Gastrocnemius medialis (tissue), 4 donors: Measurements from ENCODE around the gene SLC38A6. TPM values are rescaled to one million over a fixed set of nuclear protein-coding genes. Genes with fewer than 3 reads are reported as not detected.

Experiments used
- ATAC-seq, 2 donors: fragments of 150-250 bp; one replicate each; pipeline ENCODE4 v1.9.1; 2016
- DNase-seq, 2 donors: peaks; one replicate each; pipeline ENCODE4 v3.0.0-alpha.2; 2019
- H3K27ac ChIP-seq, 4 donors: fragments of 200-600 bp; sonication (generic); 1 replicate in 1 of 4; 2 replicates in 3 of 4; pipeline ENCODE4 v1.5.1; 2016 to 2018; ENCODE audit warnings: mild to moderate bottlenecking in 2 of 4, moderate library complexity in 1 of 4
- H3K27me3 ChIP-seq, 3 donors: fragments of 200-600 bp; sonication (generic) in 2 of 3; 1 replicate in 1 of 3; 2 replicates in 2 of 3; pipeline versions ENCODE4 v1.5.1 to v1.6.0; 2016 to 2019; ENCODE audit warnings: mild to moderate bottlenecking in 1 of 3, moderate library complexity in 1 of 3
- H3K36me3 ChIP-seq, 2 donors: fragments of 200-600 bp; sonication (generic) in 1 of 2; one replicate each; pipeline ENCODE4 v1.5.1; 2017 to 2018
- H3K4me1 ChIP-seq, 2 donors: fragments of 200-600 bp; sonication (generic) in 1 of 2; one replicate each; pipeline ENCODE4 v1.5.1; 2016 to 2017; ENCODE audit warnings: mild to moderate bottlenecking in 2 of 2
- H3K4me3 ChIP-seq, 4 donors: fragments of 200-600 bp; sonication (generic) in 3 of 4; 1 replicate in 1 of 4; 2 replicates in 3 of 4; pipeline ENCODE4 v1.5.1; 2016 to 2019; ENCODE audit warnings: mild to moderate bottlenecking in 2 of 4
- H3K9me3 ChIP-seq, 3 donors: fragments of 200-600 bp; sonication (generic) in 2 of 3; 1 replicate in 1 of 3; 2 replicates in 2 of 3; pipeline ENCODE4 v1.5.1; 2016 to 2019
- CTCF ChIP-seq, 5 experiments: fragments of 450-650 bp in 3 of 5; fragments of 200-600 bp in 2 of 5; sonication (generic) in 2 of 5; IDR thresholded peaks in 4 of 5; conservative IDR thresholded peaks in 1 of 5; 1 replicate in 4 of 5; 2 replicates in 1 of 5; pipeline ENCODE4 v1.5.1; 2016 to 2019; ENCODE audit warnings: antibody characterized with exemption in 5 of 5, mild to moderate bottlenecking in 3 of 5, moderate library complexity in 3 of 5
- POLR2A ChIP-seq, 2 donors: fragments of 450-650 bp; IDR thresholded peaks; one replicate each; pipeline ENCODE4 v1.6.1; 2017; ENCODE audit warnings: antibody characterized with exemption in 2 of 2, mild to moderate bottlenecking in 2 of 2, moderate library complexity in 2 of 2
- in situ Hi-C, 4 donors: fragments of 200-750 bp; cut with MboI; loops; one replicate each; pipeline versions ENCODE4 v1.15.0 to v1.8.0; 2017; ENCODE audit warnings: low sequenced_read_pairs in 4 of 4
- intact Hi-C: fragments of 100-400 bp; cut with DNase I; formaldehyde crosslinking; loops from one replicate; pipeline ENCODE4 v1.15.1; 2023; ENCODE audit warnings: low total_unique reads
- total RNA-seq, 4 donors: library from RNA; depleted of rRNA; stranded (reverse); fragments of >200 nt; gene quantifications; one replicate each; pipeline versions ENCODE4 v1.1.0 to v1.2.3, GENCODE V29; 2016

Gene SLC38A6
- total RNA-seq, 4 donors from 2014 or later, result 4.0 to 22.6 (median 7.0) TPM

GRCh38 chr14:60944204-60944603 is 36.8 kb upstream of the SLC38A6 start:
- H3K9me3 ChIP-seq, result no peaks in the 10 kb centered on the region
- TF ChIP-seq CTCF (IDR thresholded peaks at IDR 0.05 in 4 of 5, conservative IDR thresholded peaks at IDR 0.05 in 1 of 5) (no peak), POLR2A (IDR thresholded peaks at IDR 0.05) (no peak)
- in situ Hi-C loops (no loop called here), intact Hi-C loops (loop anchor here (10.0 kb wide), 1 partner anchor 241 kb away; no protein-coding TSS in a partner anchor)
- H3K27me3 ChIP-seq, result no peaks in the 10 kb centered on the region
- ATAC-seq, result peak; percentile 89 to 90
- H3K4me1 ChIP-seq, result peaks cover 42 to 44% of the 10 kb centered on the region in 2 donors
- no peak overlapping the region for H3K4me3 ChIP-seq
- H3K27ac ChIP-seq, result peak overlapping the region; percentile 41 to 75 (median 64)
- DNase-seq, result peak; percentile 38 to 52
- no peaks in the 10 kb centered on the region for H3K36me3 ChIP-seq

DNA sequence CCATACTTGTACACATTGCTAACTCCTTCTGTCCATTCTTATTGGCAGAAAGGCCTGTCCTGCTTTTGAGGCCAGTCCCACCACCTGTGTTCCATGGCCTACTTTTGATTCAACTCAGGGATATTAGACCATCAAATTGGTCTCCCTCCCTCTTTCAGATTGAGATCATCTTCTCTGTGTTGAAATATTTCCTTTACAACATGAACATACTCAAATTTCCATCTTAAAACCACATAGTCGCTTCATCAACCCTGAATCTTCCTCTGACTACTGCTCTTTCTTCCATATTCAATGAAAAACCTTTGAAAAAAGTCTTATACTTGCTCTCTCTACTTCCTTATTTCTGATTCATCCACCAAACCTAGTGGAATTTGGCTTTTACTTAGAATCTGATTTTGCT is 35.1 kb upstream of the SLC38A6 start:
- Histone ChIP-seq H3K36me3 (no peaks in the 10 kb centered on the region), H3K4me3 (peak overlapping the region in 1 of 4 donors; percentile 1), H3K27me3 (no peaks in the 10 kb centered on the region), H3K9me3 (no peaks in the 10 kb centered on the region), H3K4me1 (peaks cover 56 to 59% of the 10 kb centered on the region in 2 donors), H3K27ac (peak overlapping the region; percentile 56 to 75 (median 66))
- TF ChIP-seq POLR2A (IDR thresholded peaks at IDR 0.05) (no peak), CTCF (IDR thresholded peaks at IDR 0.05 in 4 of 5, conservative IDR thresholded peaks at IDR 0.05 in 1 of 5) (no peak)
- DNase-seq (no peak), ATAC-seq (peak; percentile 51 to 64)
- intact Hi-C loops (loop anchor here (10.0 kb wide), 1 partner anchor 239 kb away; no protein-coding TSS in a partner anchor), in situ Hi-C loops (no loop called here)

GRCh38 chr14:60946773-60947172 is 34.3 kb upstream of the SLC38A6 start:
- no peaks in the 10 kb centered on the region for H3K27me3 ChIP-seq
- in situ Hi-C loops, result no loop called here
- DNase-seq (no peak), ATAC-seq (peak; percentile 37 to 45)
- H3K4me1 ChIP-seq, result peaks cover 64 to 67% of the 10 kb centered on the region in 2 donors
- H3K36me3 ChIP-seq, result no peaks in the 10 kb centered on the region
- peak overlapping the region; percentile 56 to 75 (median 66) for H3K27ac ChIP-seq
- H3K4me3 ChIP-seq, result no peak overlapping the region
- H3K9me3 ChIP-seq, result no peaks in the 10 kb centered on the region
- TF ChIP-seq CTCF (IDR thresholded peaks at IDR 0.05 in 4 of 5, conservative IDR thresholded peaks at IDR 0.05 in 1 of 5) (no peak), POLR2A (IDR thresholded peaks at IDR 0.05) (no peak)
- intact Hi-C loops, result loop anchor here (10.0 kb wide), 1 partner anchor 238 kb away; no protein-coding TSS in a partner anchor

DNA sequence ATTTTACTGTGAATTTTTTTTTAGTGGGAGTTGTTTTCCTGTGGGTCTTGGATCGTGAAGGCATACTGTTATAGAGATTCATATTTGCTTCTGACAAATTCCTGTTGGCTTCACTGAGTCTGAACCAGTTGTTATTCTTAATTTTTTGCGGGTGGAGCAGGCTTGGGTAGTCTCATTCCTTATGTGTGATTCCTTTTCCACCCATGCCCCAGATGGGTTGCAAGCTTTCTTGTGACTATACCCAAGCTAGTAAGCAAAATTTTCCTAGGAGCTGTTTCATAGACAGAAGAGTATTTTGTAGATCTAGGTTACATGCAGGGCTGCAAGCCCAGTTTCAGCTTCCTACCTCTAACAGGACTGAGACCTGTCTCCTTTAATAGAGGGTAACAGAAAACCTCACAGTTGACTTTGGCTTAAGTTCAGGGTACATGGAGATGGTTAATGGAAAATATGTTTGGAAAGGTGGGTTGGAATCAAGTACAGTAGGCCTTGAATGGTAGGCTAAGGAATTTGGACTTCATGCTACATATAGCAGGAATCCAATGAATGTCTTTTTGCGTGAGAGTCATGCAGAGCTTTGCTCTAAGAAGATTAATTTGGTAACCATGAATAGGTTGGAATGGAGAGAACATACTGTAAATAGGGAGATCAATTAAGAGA is 29.1 kb upstream of the SLC38A6 start:
- in situ Hi-C loops, result no loop called here
- DNase-seq (no peak), ATAC-seq (peak in 1 of 2 donors; percentile 30)
- peaks cover 24 to 34% of the 10 kb centered on the region in 2 donors for H3K4me1 ChIP-seq
- intact Hi-C loops, result no loop called here
- H3K9me3 ChIP-seq, result peaks cover 0 to 4% (median 0%) of the 10 kb centered on the region in 3 donors
- peak overlapping the region in 2 of 4 donors; percentile 42 to 59 for H3K27ac ChIP-seq
- H3K4me3 ChIP-seq, result no peak overlapping the region
- H3K27me3 ChIP-seq, result no peaks in the 10 kb centered on the region
- H3K36me3 ChIP-seq, result peaks cover 0 to 6% of the 10 kb centered on the region in 2 donors
- TF ChIP-seq CTCF (IDR thresholded peaks at IDR 0.05 in 4 of 5, conservative IDR thresholded peaks at IDR 0.05 in 1 of 5) (no peak), POLR2A (IDR thresholded peaks at IDR 0.05) (no peak)
